ENCODE data around the gene EDIL3.

- no peak for TF ChIP-seq CTCF (conservative IDR thresholded peaks at IDR 0.05; ENCODE audit: low read length)
- no peak for TF ChIP-seq EZH2phosphoT487 (IDR thresholded peaks at IDR 0.05; ENCODE audit: borderline replicate concordance, low read depth, low read length)
Observed at GRCh38 chr5:84292788-84293653, 91.7 kb downstream of the EDIL3 start.
